ENCODE data around the gene ATF2. TPM values are rescaled to one million over a fixed set of nuclear protein-coding genes. Genes with fewer than 3 reads are reported as not detected.
"Not testable (repeated sequence)": the region's sequence is repeated elsewhere in the genome, so short reads cannot be mapped to it uniquely, and the experiment has no call there.

ATF2 gene
- total RNA-seq, 2 experiments from 2014 or later = 50.0 to 56.2 TPM

- Mint-ChIP-seq H3K4me3 (no peak overlapping the region), H3K36me3 (peaks cover 23% of the 10 kb centered on the region), H3K4me1 (peaks cover 11% of the 10 kb centered on the region), H3K27me3 (no peaks in the 10 kb centered on the region), H3K27ac (no peak overlapping the region), H3K9me3 (no peaks in the 10 kb centered on the region)
- ATAC-seq (ENCODE audit: low read depth) = no peak
- no peak for DNase-seq
- POLR2A ChIA-PET = interaction anchor here (1.0 kb wide), 1 partner anchor 17 kb away, joined by 3 read pairs; the partner anchor contains the start of gene ATF2
These were observed 16.2 kb downstream of the ATF2 start for GRCh38 chr2:175151791-175152190.

- Mint-ChIP-seq H3K27me3 (no peaks in the 10 kb centered on the region), H3K9me3 (no peaks in the 10 kb centered on the region), H3K27ac (no peak overlapping the region), H3K4me1 (peaks cover 7% of the 10 kb centered on the region), H3K36me3 (peaks cover 27% of the 10 kb centered on the region), H3K4me3 (no peak overlapping the region)
- ATAC-seq (ENCODE audit: low read depth) (no peak), DNase-seq (no peak)
- POLR2A ChIA-PET = no interaction called here
These were observed 20.8 kb downstream of the ATF2 start for GRCh38 chr2:175147186-175147585.

- H3K36me3 Mint-ChIP-seq = peaks cover 20% of the 10 kb centered on the region
- no peaks in the 10 kb centered on the region for H3K9me3 Mint-ChIP-seq
- H3K27ac Mint-ChIP-seq = no peak overlapping the region
- no peaks in the 10 kb centered on the region for H3K27me3 Mint-ChIP-seq
- DNase-seq (no peak), ATAC-seq (ENCODE audit: low read depth) (no peak)
- POLR2A ChIA-PET = no interaction called here
- H3K4me1 Mint-ChIP-seq = peaks cover 5% of the 10 kb centered on the region
- no peak overlapping the region for H3K4me3 Mint-ChIP-seq
These were observed 24.3 kb downstream of the ATF2 start for GRCh38 chr2:175143678-175144077.

GRCh38 chr2:175143191-175143590 is 24.8 kb downstream of the ATF2 start:
- peaks cover 21% of the 10 kb centered on the region for H3K36me3 Mint-ChIP-seq
- no peak for ATAC-seq (ENCODE audit: low read depth)
- POLR2A ChIA-PET = no interaction called here
- no peaks in the 10 kb centered on the region for H3K27me3 Mint-ChIP-seq
- H3K27ac Mint-ChIP-seq = no peak overlapping the region
- H3K4me3 Mint-ChIP-seq = no peak overlapping the region
- peaks cover 5% of the 10 kb centered on the region for H3K4me1 Mint-ChIP-seq
- no peaks in the 10 kb centered on the region for H3K9me3 Mint-ChIP-seq
- DNase-seq = no peak

- ATAC-seq (ENCODE audit: low read depth) (no peak), DNase-seq (no peak)
- H3K27ac Mint-ChIP-seq = no peak overlapping the region
- H3K27me3 Mint-ChIP-seq = no peaks in the 10 kb centered on the region
- H3K9me3 Mint-ChIP-seq = no peaks in the 10 kb centered on the region
- POLR2A ChIA-PET = no interaction called here
- H3K36me3 Mint-ChIP-seq = peaks cover 33% of the 10 kb centered on the region
- peaks cover 12% of the 10 kb centered on the region for H3K4me1 Mint-ChIP-seq
- no peak overlapping the region for H3K4me3 Mint-ChIP-seq
These were observed 27.7 kb downstream of the ATF2 start for GRCh38 chr2:175140332-175140731.

- H3K27ac Mint-ChIP-seq = no peak overlapping the region
- peaks cover 42% of the 10 kb centered on the region for H3K36me3 Mint-ChIP-seq
These were observed 30.2 kb downstream of the ATF2 start for GRCh38 chr2:175137793-175138192.

GRCh38 chr2:175136334-175137215 is 31.4 kb downstream of the ATF2 start:
- peaks cover 38% of the 10 kb centered on the region for H3K36me3 Mint-ChIP-seq
- ATAC-seq (ENCODE audit: low read depth) (no peak), DNase-seq (no peak)
- H3K9me3 Mint-ChIP-seq = no peaks in the 10 kb centered on the region
- H3K27ac Mint-ChIP-seq = no peak overlapping the region
- H3K4me1 Mint-ChIP-seq = peaks cover 6% of the 10 kb centered on the region
- H3K27me3 Mint-ChIP-seq = no peaks in the 10 kb centered on the region
- POLR2A ChIA-PET = no interaction called here
- H3K4me3 Mint-ChIP-seq = no peak overlapping the region

More at GRCh38 chr2:175137793-175138192, 30.2 kb downstream of the ATF2 start:
- Mint-ChIP-seq H3K9me3 (no peaks in the 10 kb centered on the region), H3K4me1 (peaks cover 8% of the 10 kb centered on the region), H3K4me3 (no peak overlapping the region), H3K27me3 (no peaks in the 10 kb centered on the region)
- ATAC-seq (ENCODE audit: low read depth) = no peak
- POLR2A ChIA-PET = interaction anchor here (0.5 kb wide), 1 partner anchor 11 kb away, joined by 3 read pairs; no protein-coding TSS in a partner anchor
- no peak for DNase-seq

GRCh38 chr2:175135862-175136261 is 32.1 kb downstream of the ATF2 start:
- no peak overlapping the region for H3K4me3 Mint-ChIP-seq
- no peaks in the 10 kb centered on the region for H3K27me3 Mint-ChIP-seq
- H3K27ac Mint-ChIP-seq = no peak overlapping the region
- no peak for ATAC-seq (ENCODE audit: low read depth)
- H3K4me1 Mint-ChIP-seq = peaks cover 6% of the 10 kb centered on the region
- POLR2A ChIA-PET = no interaction called here
- H3K36me3 Mint-ChIP-seq = peaks cover 38% of the 10 kb centered on the region
- no peaks in the 10 kb centered on the region for H3K9me3 Mint-ChIP-seq
- DNase-seq = no peak

GRCh38 chr2:175135177-175135576 is 32.8 kb downstream of the ATF2 start:
- Mint-ChIP-seq H3K27ac (no peak overlapping the region), H3K4me3 (no peak overlapping the region), H3K4me1 (peaks cover 6% of the 10 kb centered on the region), H3K9me3 (no peaks in the 10 kb centered on the region), H3K27me3 (no peaks in the 10 kb centered on the region), H3K36me3 (peaks cover 36% of the 10 kb centered on the region)
- no peak for ATAC-seq (ENCODE audit: low read depth)
- no peak for DNase-seq
- POLR2A ChIA-PET = no interaction called here

- POLR2A ChIA-PET = no interaction called here
- ATAC-seq (ENCODE audit: low read depth) (no peak), DNase-seq (no peak)
- Mint-ChIP-seq H3K4me1 (peaks cover 1% of the 10 kb centered on the region), H3K36me3 (peaks cover 37% of the 10 kb centered on the region), H3K9me3 (no peaks in the 10 kb centered on the region), H3K4me3 (no peak overlapping the region), H3K27me3 (no peaks in the 10 kb centered on the region), H3K27ac (no peak overlapping the region)
These were observed 36.8 kb downstream of the ATF2 start for GRCh38 chr2:175131252-175131651.

- H3K27me3 Mint-ChIP-seq = no peaks in the 10 kb centered on the region
- H3K4me3 Mint-ChIP-seq = no peak overlapping the region
- no peaks in the 10 kb centered on the region for H3K9me3 Mint-ChIP-seq
- no peak overlapping the region for H3K27ac Mint-ChIP-seq
- ATAC-seq (ENCODE audit: low read depth) (no peak), DNase-seq (no peak)
- POLR2A ChIA-PET = interaction anchor here (0.7 kb wide), 1 partner anchor 11 kb away, joined by 3 read pairs; no protein-coding TSS in a partner anchor
- peaks cover 28% of the 10 kb centered on the region for H3K36me3 Mint-ChIP-seq
- no peaks in the 10 kb centered on the region for H3K4me1 Mint-ChIP-seq
These were observed 41.3 kb downstream of the ATF2 start for GRCh38 chr2:175126661-175127060.

GRCh38 chr2:175123254-175123653 is 44.7 kb downstream of the ATF2 start:
- H3K4me3 Mint-ChIP-seq = no peak overlapping the region
- POLR2A ChIA-PET = no interaction called here
- DNase-seq (no peak), ATAC-seq (ENCODE audit: low read depth) (no peak)
- no peaks in the 10 kb centered on the region for H3K9me3 Mint-ChIP-seq
- no peak overlapping the region for H3K27ac Mint-ChIP-seq
- H3K27me3 Mint-ChIP-seq = no peaks in the 10 kb centered on the region
- H3K4me1 Mint-ChIP-seq = no peaks in the 10 kb centered on the region
- peaks cover 19% of the 10 kb centered on the region for H3K36me3 Mint-ChIP-seq

- DNase-seq (no peak), ATAC-seq (ENCODE audit: low read depth) (no peak)
- Mint-ChIP-seq H3K27me3 (no peaks in the 10 kb centered on the region), H3K27ac (peak overlapping the region; percentile 13), H3K4me3 (no peak overlapping the region), H3K9me3 (no peaks in the 10 kb centered on the region), H3K4me1 (no peaks in the 10 kb centered on the region), H3K36me3 (peaks cover 27% of the 10 kb centered on the region)
- POLR2A ChIA-PET = no interaction called here
These were observed 56.8 kb downstream of the ATF2 start for GRCh38 chr2:175111200-175111657.

GRCh38 chr2:175108091-175108490 is 59.9 kb downstream of the ATF2 start:
- ATAC-seq (ENCODE audit: low read depth); H3K9me3 Mint-ChIP-seq; DNase-seq; H3K27me3 Mint-ChIP-seq; H3K4me1 Mint-ChIP-seq; H3K27ac Mint-ChIP-seq; POLR2A ChIA-PET; H3K4me3 Mint-ChIP-seq: not testable (repeated sequence)
- H3K36me3 Mint-ChIP-seq = peaks cover 25% of the 10 kb centered on the region

All from activated naive CD8-positive, alpha-beta T cell treated with anti-CD3 and anti-CD28 coated beads, Interleukin-2, amount 10 ng/mL, durations not matched to agents 7 days and 5 days (primary cell).